MM.1S (cell line): ENCODE data around the gene LRRC49.

ENCODE experiments used
- DNase-seq: peaks from one replicate; pipeline ENCODE4 v3.0.0-alpha.2; 2015
- H2AFZ ChIP-seq: fragments of 300-600 bp; sonication (generic); 2 replicates; pipeline ENCODE4 v1.6.0; 2016; ENCODE audit warnings: antibody characterized with exemption, low read length
- H3F3A ChIP-seq: fragments of 300-600 bp; sonication (generic); 2 replicates; pipeline ENCODE4 v1.6.1; 2016; ENCODE audit warnings: mild to moderate bottlenecking, antibody characterized with exemption, low read length, moderate library complexity, mixed read lengths; ENCODE audit not compliant: insufficient read depth
- H3K27ac ChIP-seq: fragments of 300-600 bp; sonication (generic); 2 replicates; pipeline ENCODE4 v1.5.1; 2016; ENCODE audit warnings: mild to moderate bottlenecking, low read length
- H3K27me3 ChIP-seq: fragments of 300-600 bp; sonication (generic); replicated peaks from 2 replicates; pipeline ENCODE4 v1.6.0; 2016; ENCODE audit warnings: low read length; ENCODE audit not compliant: insufficient read depth
- H3K36me3 ChIP-seq: fragments of 300-600 bp; sonication (generic); replicated peaks from 2 replicates; pipeline ENCODE4 v1.6.1; 2016; ENCODE audit warnings: mild to moderate bottlenecking, low read length, mixed read lengths; ENCODE audit not compliant: insufficient read depth
- H3K4me1 ChIP-seq: fragments of 300-600 bp; sonication (generic); 2 replicates; pipeline ENCODE4 v1.6.1; 2016; ENCODE audit warnings: low read length, mixed read lengths
- H3K4me2 ChIP-seq: fragments of 300-600 bp; sonication (generic); 2 replicates; pipeline ENCODE4 v1.6.0; 2016; ENCODE audit warnings: low read depth, low read length
- H3K4me3 ChIP-seq: fragments of 300-600 bp; sonication (generic); 2 replicates; pipeline ENCODE4 v1.5.1; 2016; ENCODE audit warnings: low read length, mixed read lengths
- H3K79me2 ChIP-seq: fragments of 300-600 bp; sonication (generic); 2 replicates; pipeline ENCODE4 v1.6.1; 2016; ENCODE audit warnings: mixed run types, low read length, mixed read lengths
- H3K9ac ChIP-seq: fragments of 300-600 bp; sonication (generic); 2 replicates; pipeline ENCODE4 v1.6.1; 2016; ENCODE audit warnings: low read length, mixed read lengths
- H3K9me2 ChIP-seq: fragments of 300-600 bp; sonication (generic); replicated peaks from 2 replicates; pipeline ENCODE4 v1.6.1; 2016; ENCODE audit warnings: mild to moderate bottlenecking, low read length, mixed read lengths; ENCODE audit not compliant: insufficient read depth
- H3K9me3 ChIP-seq: fragments of 300-600 bp; sonication (generic); replicated peaks from 2 replicates; pipeline ENCODE4 v1.6.1; 2016; ENCODE audit warnings: mild to moderate bottlenecking, low read length, mixed read lengths; ENCODE audit not compliant: insufficient read depth
- H4K20me1 ChIP-seq: fragments of 300-600 bp; sonication (generic); 2 replicates; pipeline ENCODE4 v1.6.1; 2016; ENCODE audit warnings: mild to moderate bottlenecking, low read length, moderate library complexity, mixed read lengths; ENCODE audit not compliant: insufficient read depth
- CTCF ChIP-seq: fragments of 300-600 bp; sonication (generic); IDR thresholded peaks from 2 replicates; pipeline ENCODE4 v1.5.1; 2016; ENCODE audit warnings: antibody characterized with exemption, low read length, mixed read lengths
- EZH2 ChIP-seq: fragments of 300-600 bp; sonication (generic); optimal IDR thresholded peaks from 2 replicates; pipeline ENCODE3; 2017; ENCODE audit warnings: low read depth, mild to moderate bottlenecking, antibody characterized with exemption, low read length, mixed read lengths
- EZH2phosphoT487 ChIP-seq: fragments of 300-600 bp; sonication (generic); IDR thresholded peaks from 2 replicates; pipeline ENCODE4 v1.6.1; 2018; ENCODE audit warnings: antibody characterized with exemption, low read length

The LRRC49 gene

GRCh38 chr15:70954733-70955132 lies 62.1 kb downstream of the LRRC49 start:
- Histone ChIP-seq H3K4me1 (no peaks in the 10 kb centered on the region), H3K36me3 (no peaks in the 10 kb centered on the region), H3K4me2 (no peak overlapping the region), H3K9me3 (no peaks in the 10 kb centered on the region), H3K79me2 (no peaks in the 10 kb centered on the region), H3K4me3 (no peak overlapping the region), H4K20me1 (no peaks in the 10 kb centered on the region), H3K27ac (no peak overlapping the region), H3K9ac (no peak overlapping the region), H3K27me3 (no peaks in the 10 kb centered on the region), H3F3A (no peaks in the 10 kb centered on the region), H3K9me2 (no peaks in the 10 kb centered on the region), H2AFZ (no peak overlapping the region)
- TF ChIP-seq EZH2, result no peak
- no peak for TF ChIP-seq EZH2phosphoT487
- TF ChIP-seq CTCF, result no peak
- no peak for DNase-seq

- Histone ChIP-seq H3K4me2 (no peak overlapping the region), H3K4me1 (no peaks in the 10 kb centered on the region), H2AFZ (no peak overlapping the region), H3K9me2 (no peaks in the 10 kb centered on the region), H4K20me1 (no peaks in the 10 kb centered on the region), H3K4me3 (no peak overlapping the region), H3K9ac (no peak overlapping the region), H3F3A (no peaks in the 10 kb centered on the region), H3K27ac (no peak overlapping the region), H3K27me3 (no peaks in the 10 kb centered on the region), H3K36me3 (no peaks in the 10 kb centered on the region), H3K9me3 (no peaks in the 10 kb centered on the region), H3K79me2 (no peaks in the 10 kb centered on the region)
- no peak for DNase-seq
- TF ChIP-seq CTCF (no peak), EZH2phosphoT487 (no peak), EZH2 (no peak)
Observed at GRCh38 chr15:70955151-70955550, 62.5 kb downstream of the LRRC49 start.

GRCh38 chr15:70956201-70956995 lies 63.8 kb downstream of the LRRC49 start:
- Histone ChIP-seq H3F3A (no peaks in the 10 kb centered on the region), H3K79me2 (no peaks in the 10 kb centered on the region), H2AFZ (no peak overlapping the region), H3K4me2 (no peak overlapping the region), H3K4me3 (no peak overlapping the region), H3K9me3 (no peaks in the 10 kb centered on the region), H3K9ac (no peak overlapping the region), H4K20me1 (no peaks in the 10 kb centered on the region), H3K27ac (no peak overlapping the region), H3K27me3 (no peaks in the 10 kb centered on the region), H3K36me3 (no peaks in the 10 kb centered on the region), H3K9me2 (no peaks in the 10 kb centered on the region), H3K4me1 (no peaks in the 10 kb centered on the region)
- TF ChIP-seq EZH2phosphoT487 (no peak), CTCF (no peak), EZH2 (no peak)
- DNase-seq, result no peak
